Thyroid gland (tissue), 4 donors: ENCODE measurements around the gene SEMA3D. TPM values are rescaled to one million over a fixed set of nuclear protein-coding genes. Genes with fewer than 3 reads are reported as not detected.

ENCODE experiments used
- DNase-seq, 2 donors: peaks; one replicate each; pipeline ENCODE4 v3.0.0-alpha.2; 2019
- H3K27ac ChIP-seq, 3 donors: fragments of 200-600 bp; sonication (generic); 1 replicate in 2 of 3; 2 replicates in 1 of 3; pipeline ENCODE4 v1.5.1; 2016 to 2019; ENCODE audit warnings: mild to moderate bottlenecking in 1 of 3, moderate library complexity in 1 of 3
- H3K27me3 ChIP-seq: fragments of 200-600 bp; sonication (generic); one replicate; pipeline ENCODE4 v1.5.1; 2019
- H3K36me3 ChIP-seq, 2 donors: fragments of 200-600 bp; sonication (generic); one replicate each; pipeline ENCODE4 v1.5.1; 2016 to 2019
- H3K4me1 ChIP-seq, 2 donors: fragments of 200-600 bp; sonication (generic); one replicate each; pipeline ENCODE4 v1.5.1; 2017 to 2019
- H3K4me3 ChIP-seq, 3 donors: fragments of 200-600 bp; sonication (generic); replicated peaks in 1 of 3; 1 replicate in 2 of 3; 2 replicates in 1 of 3; pipeline ENCODE4 v1.5.1; 2016; ENCODE audit warnings: mild to moderate bottlenecking in 1 of 3
- H3K9me3 ChIP-seq: fragments of 200-600 bp; sonication (generic); one replicate; pipeline ENCODE4 v1.5.1; 2017
- POLR2A ChIP-seq, 2 donors: fragments of 450-650 bp; IDR thresholded peaks; one replicate each; pipeline ENCODE4 v1.6.1; 2017; ENCODE audit warnings: antibody characterized with exemption in 2 of 2, mild to moderate bottlenecking in 2 of 2, moderate library complexity in 1 of 2
- WGBS, 2 donors: methylation state at CpG; one replicate each; pipeline ENCODE4 v1.1.5; 2017; 5-methylcytosine and 5-hydroxymethylcytosine counted together
- intact Hi-C: fragments of 100-400 bp; cut with DNase I; formaldehyde crosslinking; loops from one replicate; pipeline ENCODE4 v1.15.1; 2023
- total RNA-seq, 4 donors: library from RNA; depleted of rRNA; stranded (reverse); fragments of >200 nt; gene quantifications; one replicate each; pipeline ENCODE4 v1.2.3, GENCODE V29; 2016
- TF ChIP-seq, protein P1 (sequence below), 6 experiments: fragments of 200-600 bp in 3 of 6; fragments of 450-650 bp in 3 of 6; sonication (generic) in 3 of 6; IDR thresholded peaks; one replicate each; pipeline ENCODE4 v1.5.1; 2016 to 2019; ENCODE audit warnings: antibody characterized with exemption in 6 of 6, mild to moderate bottlenecking in 2 of 6, inconsistent platforms in 1 of 6, moderate library complexity in 1 of 6

SEMA3D gene
- total RNA-seq, 4 donors from 2014 or later, result 65.8 to 131 (median 91.8) TPM

DNA sequence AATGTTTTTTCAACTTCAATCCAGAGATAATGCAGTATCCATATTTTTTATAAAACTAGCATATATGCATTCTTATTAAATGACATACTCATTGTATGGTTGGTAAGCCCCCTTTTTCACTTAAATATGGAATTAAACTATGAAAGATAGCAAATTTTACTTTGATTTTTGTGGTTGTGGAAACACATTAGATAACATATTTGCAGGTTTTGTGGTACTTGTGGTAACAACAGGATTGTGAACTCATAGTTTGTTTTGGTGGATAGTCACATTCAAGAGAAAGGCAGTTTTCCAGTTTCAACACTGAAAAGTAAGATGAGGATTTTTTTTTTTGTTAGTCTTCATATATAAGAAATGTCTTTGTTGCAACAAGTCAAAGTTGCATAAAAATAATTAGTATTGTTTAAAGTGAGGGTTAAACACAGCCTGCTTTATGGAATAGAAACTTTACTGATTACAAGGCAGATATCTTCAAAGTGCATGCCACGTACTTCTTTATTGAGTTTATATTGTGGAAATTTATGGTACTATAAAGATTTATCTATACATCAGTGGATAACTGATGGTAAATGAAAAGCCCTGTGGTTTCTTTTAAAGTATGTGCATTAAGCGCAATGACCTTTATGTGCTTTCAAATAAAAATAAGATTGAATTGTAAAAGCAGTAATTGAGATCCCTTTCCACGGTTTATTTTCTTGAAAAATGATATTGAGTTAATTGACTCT lies 39.7 kb upstream of the SEMA3D start:
- Histone ChIP-seq H3K36me3 (no peaks in the 10 kb centered on the region), H3K9me3 (no peaks in the 10 kb centered on the region), H3K27ac (no peak overlapping the region), H3K4me1 (no peaks in the 10 kb centered on the region), H3K4me3 (no peak overlapping the region), H3K27me3 (no peaks in the 10 kb centered on the region)
- intact Hi-C loops, result no loop called here
- DNase-seq, result no peak
- TF ChIP-seq, protein P1, sequence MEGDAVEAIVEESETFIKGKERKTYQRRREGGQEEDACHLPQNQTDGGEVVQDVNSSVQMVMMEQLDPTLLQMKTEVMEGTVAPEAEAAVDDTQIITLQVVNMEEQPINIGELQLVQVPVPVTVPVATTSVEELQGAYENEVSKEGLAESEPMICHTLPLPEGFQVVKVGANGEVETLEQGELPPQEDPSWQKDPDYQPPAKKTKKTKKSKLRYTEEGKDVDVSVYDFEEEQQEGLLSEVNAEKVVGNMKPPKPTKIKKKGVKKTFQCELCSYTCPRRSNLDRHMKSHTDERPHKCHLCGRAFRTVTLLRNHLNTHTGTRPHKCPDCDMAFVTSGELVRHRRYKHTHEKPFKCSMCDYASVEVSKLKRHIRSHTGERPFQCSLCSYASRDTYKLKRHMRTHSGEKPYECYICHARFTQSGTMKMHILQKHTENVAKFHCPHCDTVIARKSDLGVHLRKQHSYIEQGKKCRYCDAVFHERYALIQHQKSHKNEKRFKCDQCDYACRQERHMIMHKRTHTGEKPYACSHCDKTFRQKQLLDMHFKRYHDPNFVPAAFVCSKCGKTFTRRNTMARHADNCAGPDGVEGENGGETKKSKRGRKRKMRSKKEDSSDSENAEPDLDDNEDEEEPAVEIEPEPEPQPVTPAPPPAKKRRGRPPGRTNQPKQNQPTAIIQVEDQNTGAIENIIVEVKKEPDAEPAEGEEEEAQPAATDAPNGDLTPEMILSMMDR (IDR thresholded peaks at IDR 0.05), result no peak
- TF ChIP-seq POLR2A (IDR thresholded peaks at IDR 0.05), result no peak
- WGBS, 2 donors, result 95 to 96% methylated on average over 3 of the region's 3 CpGs

DNA sequence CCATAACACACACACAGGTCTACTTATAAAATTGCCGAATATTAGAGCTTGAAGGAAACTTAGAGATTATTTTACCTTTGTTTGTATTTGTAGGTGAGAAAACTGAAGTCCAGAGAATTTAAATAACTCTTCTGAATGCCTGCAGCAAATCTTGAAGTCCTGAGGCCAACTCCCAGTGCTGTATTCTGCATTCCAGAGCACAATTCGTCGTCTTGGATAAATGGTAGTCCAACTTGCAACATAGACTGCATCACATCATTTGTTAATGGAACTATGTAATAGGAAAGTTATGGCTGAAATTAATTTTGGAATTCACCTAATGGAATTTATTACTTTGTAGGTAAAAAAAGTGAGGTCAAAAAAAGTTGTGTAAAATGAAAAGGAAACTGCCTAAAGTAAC lies 37.3 kb upstream of the SEMA3D start:
- Histone ChIP-seq H3K27ac (no peak overlapping the region), H3K4me3 (no peak overlapping the region), H3K36me3 (no peaks in the 10 kb centered on the region), H3K27me3 (no peaks in the 10 kb centered on the region), H3K4me1 (no peaks in the 10 kb centered on the region), H3K9me3 (no peaks in the 10 kb centered on the region)
- intact Hi-C loops, result no loop called here
- TF ChIP-seq POLR2A (IDR thresholded peaks at IDR 0.05), result no peak
- TF ChIP-seq, protein P1 (IDR thresholded peaks at IDR 0.05), result no peak
- no peak for DNase-seq
- 74 to 85% methylated on average over 3 of the region's 3 CpGs for WGBS, 2 donors

DNA sequence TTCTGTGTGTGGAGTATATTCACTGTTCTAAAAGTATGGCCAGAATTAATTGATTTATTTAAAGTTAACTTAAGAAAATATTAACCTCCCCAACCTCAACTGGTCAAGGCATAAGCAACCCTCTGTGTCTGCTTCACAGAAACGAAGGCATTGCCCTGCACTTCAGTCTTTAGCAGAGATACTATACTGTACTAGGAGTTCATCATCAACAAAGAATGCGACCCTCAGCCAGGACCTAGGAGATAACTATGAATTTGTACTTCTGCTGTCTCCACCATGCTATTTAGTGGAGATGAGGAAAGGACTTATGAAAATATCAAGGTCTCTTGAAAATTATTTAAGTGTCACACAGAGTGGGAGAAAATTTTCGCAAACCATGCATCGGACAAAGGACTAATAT lies 35.7 kb upstream of the SEMA3D start:
- TF ChIP-seq POLR2A (IDR thresholded peaks at IDR 0.05), result no peak
- TF ChIP-seq, protein P1 (IDR thresholded peaks at IDR 0.05), result no peak
- WGBS, 2 donors, result 88 to 89% methylated on average over 4 of the region's 4 CpGs

DNA sequence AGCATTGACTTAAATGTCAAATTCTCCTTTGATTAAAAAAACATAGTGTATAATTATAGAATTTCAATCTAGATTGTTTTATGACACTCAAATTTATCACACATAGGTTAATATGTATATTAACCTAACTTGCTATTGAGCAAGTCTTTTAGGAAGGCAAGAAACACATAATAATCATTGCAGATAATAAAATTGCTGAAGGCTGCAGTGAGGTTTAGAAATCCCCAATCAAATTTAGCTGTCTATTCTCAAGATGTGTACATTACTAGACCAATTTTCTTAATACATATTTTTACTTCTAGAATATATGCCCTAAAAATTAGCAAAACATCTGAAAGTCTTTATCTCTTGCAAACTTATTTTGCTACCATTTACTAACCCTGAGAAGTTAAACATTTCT lies 34.9 kb upstream of the SEMA3D start:
- no peaks in the 10 kb centered on the region for H3K36me3 ChIP-seq
- H3K4me1 ChIP-seq, result peaks cover 0 to 5% of the 10 kb centered on the region in 2 donors
- intact Hi-C loops, result no loop called here
- H3K27me3 ChIP-seq, result no peaks in the 10 kb centered on the region
- H3K9me3 ChIP-seq, result no peaks in the 10 kb centered on the region
- H3K27ac ChIP-seq, result no peak overlapping the region
- no peak for DNase-seq
- H3K4me3 ChIP-seq, result no peak overlapping the region
- TF ChIP-seq POLR2A (IDR thresholded peaks at IDR 0.05), result no peak
- TF ChIP-seq, protein P1 (IDR thresholded peaks at IDR 0.05), result no peak

More for the DNA sequence above, 35.7 kb upstream of the SEMA3D start:
- no peak overlapping the region for H3K27ac ChIP-seq
- H3K36me3 ChIP-seq, result no peaks in the 10 kb centered on the region
- no peak for DNase-seq
- no peaks in the 10 kb centered on the region for H3K4me1 ChIP-seq
- H3K27me3 ChIP-seq, result no peaks in the 10 kb centered on the region
- H3K4me3 ChIP-seq, result no peak overlapping the region
- intact Hi-C loops, result no loop called here
- H3K9me3 ChIP-seq, result no peaks in the 10 kb centered on the region

DNA sequence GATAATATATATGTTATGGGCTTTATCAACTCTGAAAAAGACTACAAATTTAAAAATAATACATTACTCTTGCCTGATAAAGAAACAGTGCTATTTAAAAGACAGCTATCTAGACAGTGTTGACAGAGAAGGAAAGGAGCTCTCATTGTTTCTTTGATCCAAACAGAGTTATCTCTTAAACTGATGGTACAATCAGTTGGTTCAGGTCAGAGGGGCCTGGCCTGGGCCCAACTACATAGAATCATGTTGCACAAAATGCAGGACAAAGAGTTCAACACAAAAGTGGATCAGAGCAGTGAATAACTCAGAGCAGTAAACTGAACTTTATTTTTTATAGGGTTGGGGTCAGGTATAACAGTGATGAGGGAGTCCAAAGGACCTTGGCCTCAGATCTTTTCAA lies 33.8 kb upstream of the SEMA3D start:
- intact Hi-C loops, result no loop called here
- Histone ChIP-seq H3K36me3 (no peaks in the 10 kb centered on the region), H3K4me3 (no peak overlapping the region), H3K27ac (no peak overlapping the region), H3K4me1 (peaks cover 0 to 5% of the 10 kb centered on the region in 2 donors), H3K9me3 (no peaks in the 10 kb centered on the region), H3K27me3 (no peaks in the 10 kb centered on the region)
- no peak for DNase-seq
- TF ChIP-seq, protein P1 (IDR thresholded peaks at IDR 0.05), result no peak
- TF ChIP-seq POLR2A (IDR thresholded peaks at IDR 0.05), result no peak
